Bronchial epithelial cell (primary cell): ENCODE measurements around the gene DAAM1. TPM values are rescaled to one million over a fixed set of nuclear protein-coding genes. Genes with fewer than 3 reads are reported as not detected.

ENCODE experiments used
- DNase-seq: peaks from one replicate; pipeline ENCODE4 v3.0.0-alpha.2; 2010; ENCODE audit warnings: low read depth
- FAIRE-seq: peaks from 2 replicates; lab custom pipeline; 2011; peaks lifted over from hg19 to GRCh38; lab: Jason Lieb, UNC
- H3K27me3 ChIP-seq: 2 replicates; pipeline ENCODE4 v1.5.1; 2011; ENCODE audit warnings: low read length; ENCODE audit not compliant: control insufficient read depth, insufficient read depth
- H3K36me3 ChIP-seq: 2 replicates; pipeline ENCODE4 v1.5.1; 2011; ENCODE audit warnings: low read length; ENCODE audit not compliant: control insufficient read depth, insufficient read depth
- H3K4me3 ChIP-seq: 2 replicates; pipeline ENCODE4 v1.5.1; 2011; ENCODE audit warnings: mild to moderate bottlenecking, low read depth, low read length, control low read depth
- CTCF ChIP-seq: IDR thresholded peaks from 2 replicates; pipeline ENCODE4 v1.5.1; 2011; ENCODE audit warnings: mild to moderate bottlenecking, moderate library complexity, low read length, control low read depth, inconsistent platforms; ENCODE audit not compliant: insufficient read depth, severe bottlenecking
- total RNA-seq: library from RNA; depleted of rRNA; stranded (reverse); fragments of >200 nt; gene quantifications from 2 replicates; pipeline ENCODE4 v1.2.1, GENCODE V29; 2014

DAAM1 gene
- total RNA-seq, 1 donor from 2014 or later: 16.6 TPM

- no peaks in the 10 kb centered on the region for H3K27me3 ChIP-seq
- peaks cover 12% of the 10 kb centered on the region for H3K36me3 ChIP-seq
- no peak overlapping the region for H3K4me3 ChIP-seq
- FAIRE-seq (no peak), DNase-seq (peak; percentile 97)
- TF ChIP-seq CTCF: no peak
Measured at GRCh38 chr14:59354666-59355065, 166.2 kb downstream of the DAAM1 start.

GRCh38 chr14:59355091-59355490 lies 166.6 kb downstream of the DAAM1 start:
- Histone ChIP-seq H3K4me3 (no peak overlapping the region), H3K36me3 (peaks cover 9% of the 10 kb centered on the region), H3K27me3 (no peaks in the 10 kb centered on the region)
- FAIRE-seq (no peak), DNase-seq (no peak)
- TF ChIP-seq CTCF: no peak

DNA sequence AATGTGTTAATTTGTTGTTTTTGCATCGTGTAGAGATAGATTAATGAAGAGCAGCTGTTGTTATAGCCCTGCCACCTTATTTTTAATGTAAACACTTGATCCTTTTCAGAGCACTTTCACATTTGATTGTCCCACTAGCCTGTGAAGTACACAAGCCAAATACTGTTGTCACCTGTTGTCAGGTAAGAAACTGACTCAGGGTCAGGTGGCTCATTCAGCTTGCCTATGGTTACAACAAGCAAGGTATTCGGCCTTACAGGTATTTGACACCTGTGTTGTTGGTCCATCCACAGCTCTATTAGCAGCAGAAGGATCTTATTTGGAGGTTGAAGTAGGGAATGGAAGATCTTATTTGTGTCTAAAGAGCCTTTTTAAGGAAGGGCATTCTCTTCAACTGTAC lies 167.8 kb downstream of the DAAM1 start:
- TF ChIP-seq CTCF: no peak
- FAIRE-seq: no peak

DNA sequence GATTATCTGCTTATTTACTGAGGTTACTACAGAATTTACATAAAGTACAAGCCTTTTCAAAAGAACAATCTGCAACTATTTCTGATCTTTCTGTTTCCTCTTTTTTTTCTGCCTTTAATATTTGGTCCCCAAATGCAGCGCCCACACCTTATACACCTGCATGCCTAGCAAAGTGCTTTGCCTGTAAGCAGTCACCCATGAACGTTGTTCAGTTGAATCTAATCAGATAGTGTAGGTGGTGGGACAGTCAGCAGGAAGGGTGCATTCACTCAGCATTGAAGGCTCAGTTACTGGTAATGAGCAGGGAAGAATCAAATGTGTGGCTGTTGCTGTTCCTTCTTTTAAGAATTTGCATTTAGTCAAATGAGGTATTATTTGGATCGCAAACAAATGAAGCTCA lies 168.3 kb downstream of the DAAM1 start:
- FAIRE-seq (no peak), DNase-seq (no peak)
- H3K36me3 ChIP-seq: peaks cover 4% of the 10 kb centered on the region
- H3K27me3 ChIP-seq: no peaks in the 10 kb centered on the region
- H3K4me3 ChIP-seq: no peak overlapping the region
- no peak for TF ChIP-seq CTCF

More for the DNA sequence above, 167.8 kb downstream of the DAAM1 start:
- no peak for DNase-seq
- H3K27me3 ChIP-seq: no peaks in the 10 kb centered on the region
- no peak overlapping the region for H3K4me3 ChIP-seq
- H3K36me3 ChIP-seq: peaks cover 4% of the 10 kb centered on the region

DNA sequence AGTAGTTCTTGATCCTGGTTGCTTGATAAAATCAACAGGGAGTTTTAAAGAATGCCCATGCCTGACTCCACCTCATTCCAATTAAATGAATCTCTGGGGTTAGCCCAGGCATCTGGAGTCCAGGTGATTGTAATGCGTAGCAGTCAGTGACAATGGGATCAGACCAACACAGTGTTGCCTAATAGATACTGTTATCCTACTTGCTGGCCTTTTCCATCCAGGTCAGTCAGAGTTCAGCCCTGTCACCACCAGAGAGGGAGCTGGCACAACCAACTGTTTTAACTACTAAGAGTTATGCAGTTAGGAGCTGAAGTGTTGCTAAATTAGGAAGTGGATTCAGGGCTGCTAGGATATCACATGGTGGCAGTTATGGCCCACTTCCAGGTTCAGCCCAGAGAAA lies 169.6 kb downstream of the DAAM1 start:
- Histone ChIP-seq H3K27me3 (no peaks in the 10 kb centered on the region), H3K36me3 (peaks cover 4% of the 10 kb centered on the region), H3K4me3 (no peak overlapping the region)
- FAIRE-seq (no peak), DNase-seq (peak; percentile 88)
- TF ChIP-seq CTCF: no peak

GRCh38 chr14:59358784-59359183 lies 170.3 kb downstream of the DAAM1 start:
- H3K36me3 ChIP-seq: peaks cover 1% of the 10 kb centered on the region
- no peak overlapping the region for H3K4me3 ChIP-seq
- no peak for FAIRE-seq
- no peak for DNase-seq
- TF ChIP-seq CTCF: no peak
- no peaks in the 10 kb centered on the region for H3K27me3 ChIP-seq
